CD4-positive, alpha-beta T cell (primary cell): ENCODE data around the gene ZNF219. TPM values are rescaled to one million over a fixed set of nuclear protein-coding genes. Genes with fewer than 3 reads are reported as not detected.

Source experiments
- ATAC-seq: fragments of 200-7000 bp; cut with Tn5 transposase; one replicate; pipeline ENCODE4 v1.10.0; 2022; ENCODE audit warnings: mild to moderate bottlenecking; ENCODE audit not compliant: poor library complexity
- CTCF ChIA-PET: fragments of 350-600 bp; sonication (Branson Sonifier 250); formaldehyde crosslinking; loops from one replicate; lab custom pipeline; 2021; ENCODE audit warnings: antibody characterized with exemption, inconsistent platforms; lab: Charles Lee
- POLR2A ChIA-PET: fragments of 350-600 bp; sonication (Branson Sonifier 250); formaldehyde crosslinking; loops from one replicate; lab custom pipeline; 2021; ENCODE audit warnings: antibody characterized with exemption, inconsistent platforms; lab: Charles Lee
- DNase-seq, 14 experiments: peaks; one replicate each; pipeline ENCODE4 v3.0.0-alpha.2; 2013 to 2020; ENCODE audit warnings: mixed read lengths in 2 of 14
- H3K27ac ChIP-seq, 2 donors: one replicate each; pipeline versions ENCODE4 v1.5.1 to v1.7.0; 2013; ENCODE audit warnings: low read length in 2 of 2, low read depth in 1 of 2, mild to moderate bottlenecking in 1 of 2
- H3K27me3 ChIP-seq, 2 experiments: 1 replicate in 1 of 2; 2 replicates in 1 of 2; pipeline versions ENCODE4 v1.6.1 to v1.7.0; 2013; ENCODE audit warnings: low read length in 2 of 2, control low read depth in 1 of 2, mild to moderate bottlenecking in 1 of 2, moderate library complexity in 1 of 2; ENCODE audit not compliant: insufficient read depth in 2 of 2, control insufficient read depth in 1 of 2
- H3K36me3 ChIP-seq: one replicate; pipeline ENCODE4 v1.6.1; 2013; ENCODE audit warnings: low read length, control low read depth; ENCODE audit not compliant: insufficient read depth
- H3K4me1 ChIP-seq: one replicate; pipeline ENCODE4 v1.6.1; 2013; ENCODE audit warnings: low read length, control low read depth; ENCODE audit not compliant: insufficient read depth
- H3K4me3 ChIP-seq: one replicate; pipeline ENCODE4 v1.5.1; 2013; ENCODE audit warnings: mild to moderate bottlenecking, low read length, moderate library complexity
- H3K9me3 ChIP-seq, 2 experiments: 1 replicate in 1 of 2; 2 replicates in 1 of 2; pipeline versions ENCODE4 v1.6.1 to v1.7.0; 2013; ENCODE audit warnings: low read length in 2 of 2, mild to moderate bottlenecking in 2 of 2, control low read depth in 1 of 2, moderate library complexity in 1 of 2; ENCODE audit not compliant: control insufficient read depth in 1 of 2, insufficient read depth in 1 of 2
- H3K27ac Mint-ChIP-seq: one replicate; pipeline ENCODE4 v1.8.0; 2020; ENCODE audit warnings: mixed read lengths
- H3K27me3 Mint-ChIP-seq: one replicate; pipeline ENCODE4 v1.8.0; 2021; ENCODE audit warnings: mixed read lengths
- H3K36me3 Mint-ChIP-seq: one replicate; pipeline ENCODE4 v1.8.0; 2021; ENCODE audit warnings: low read depth, mixed read lengths
- H3K4me1 Mint-ChIP-seq: one replicate; pipeline ENCODE4 v1.8.0; 2021; ENCODE audit warnings: low read depth, mixed read lengths
- H3K4me3 Mint-ChIP-seq: one replicate; pipeline ENCODE4 v1.8.0; 2020; ENCODE audit warnings: mild to moderate bottlenecking, mixed read lengths
- H3K9me3 Mint-ChIP-seq: one replicate; pipeline ENCODE4 v1.8.0; 2020; ENCODE audit warnings: mixed read lengths
- CTCF ChIP-seq: fragments of 200-600 bp; IDR thresholded peaks from one replicate; pipeline ENCODE4 v1.8.0; 2022; ENCODE audit warnings: antibody characterized with exemption, mild to moderate bottlenecking
- intact Hi-C, 2 experiments: fragments of 100-400 bp; cut with DNase I in 1 of 2; cut with micrococcal nuclease in 1 of 2; formaldehyde crosslinking; loops; one replicate each; pipeline versions ENCODE4 v1.15.1 to v1.9.0; 2023 to 2025; cut with DNase I, micrococcal nuclease
- total RNA-seq, 174 experiments: library from RNA in 2 of 174; stranded (reverse) in 2 of 174; gene quantifications; one replicate each; pipeline ENCODE4 v1.2.3 and lab custom pipeline; 2021 to 2026

ZNF219 gene
- total RNA-seq, 2 experiments from 2014 or later, result 15.2 to 15.5 TPM

- no peak overlapping the region for H3K4me3 ChIP-seq
- ChIA-PET POLR2A (no interaction called here), CTCF (interaction anchor here (1.5 kb wide), 1 partner anchor 99 kb away, joined by 3 read pairs; no protein-coding TSS in a partner anchor)
- H3K27me3 ChIP-seq, result no peaks in the 10 kb centered on the region
- Mint-ChIP-seq H3K9me3 (no peaks in the 10 kb centered on the region), H3K4me1 (no peaks in the 10 kb centered on the region), H3K27me3 (peaks cover 6% of the 10 kb centered on the region), H3K4me3 (no peak overlapping the region), H3K36me3 (no peaks in the 10 kb centered on the region), H3K27ac (no peak overlapping the region)
- DNase-seq (no peak), ATAC-seq (no peak)
- intact Hi-C loops, result no loop called here
- no peak overlapping the region for H3K27ac ChIP-seq
- no peaks in the 10 kb centered on the region for H3K36me3 ChIP-seq
- H3K9me3 ChIP-seq, result no peaks in the 10 kb centered on the region
- TF ChIP-seq CTCF, result no peak
- no peaks in the 10 kb centered on the region for H3K4me1 ChIP-seq
Observed at GRCh38 chr14:21113369-21113768, 14.9 kb upstream of the ZNF219 start.

- no peak overlapping the region for H3K27ac Mint-ChIP-seq
- Histone ChIP-seq H3K4me3 (no peak overlapping the region), H3K4me1 (no peaks in the 10 kb centered on the region), H3K27me3 (no peaks in the 10 kb centered on the region), H3K36me3 (no peaks in the 10 kb centered on the region), H3K9me3 (no peaks in the 10 kb centered on the region), H3K27ac (no peak overlapping the region)
- ATAC-seq, result no peak
- no peaks in the 10 kb centered on the region for H3K4me1 Mint-ChIP-seq
- no peaks in the 10 kb centered on the region for H3K36me3 Mint-ChIP-seq
- H3K27me3 Mint-ChIP-seq, result no peaks in the 10 kb centered on the region
- TF ChIP-seq CTCF, result no peak
- ChIA-PET POLR2A (no interaction called here), CTCF (interaction anchor here (0.7 to 1.5 kb wide), 2 partner anchors 8 to 98 kb away, joined by 3 read pairs; no protein-coding TSS in a partner anchor)
- H3K9me3 Mint-ChIP-seq, result no peaks in the 10 kb centered on the region
- no peak overlapping the region for H3K4me3 Mint-ChIP-seq
- intact Hi-C loops, result no loop called here
- DNase-seq, result no peak
Observed at GRCh38 chr14:21112255-21112654, 13.8 kb upstream of the ZNF219 start.

GRCh38 chr14:21109377-21110138 lies 11.1 kb upstream of the ZNF219 start:
- intact Hi-C loops, result loop anchor here (10.0 kb wide), 2 partner anchors 255 to 415 kb away; no protein-coding TSS in a partner anchor
- no peak overlapping the region for H3K27ac ChIP-seq
- DNase-seq, result peak in 1 of 14 experiments; percentile 15
- TF ChIP-seq CTCF, result no peak
- no peak overlapping the region for H3K27ac Mint-ChIP-seq
- no peaks in the 10 kb centered on the region for H3K9me3 Mint-ChIP-seq
- no peaks in the 10 kb centered on the region for H3K36me3 ChIP-seq
- H3K9me3 ChIP-seq, result no peaks in the 10 kb centered on the region
- H3K27me3 ChIP-seq, result no peaks in the 10 kb centered on the region
- CTCF ChIA-PET, result interaction anchor here (1.0 to 6.8 kb wide), 3 partner anchors 15 to 22 kb away, joined by 3 to 116 read pairs (median 6); no protein-coding TSS in a partner anchor
- no peak for ATAC-seq
- no peaks in the 10 kb centered on the region for H3K36me3 Mint-ChIP-seq
- H3K27me3 Mint-ChIP-seq, result no peaks in the 10 kb centered on the region
- H3K4me1 Mint-ChIP-seq, result peaks cover 14% of the 10 kb centered on the region
- POLR2A ChIA-PET, result no interaction called here
- peaks cover 6% of the 10 kb centered on the region for H3K4me1 ChIP-seq
- no peak overlapping the region for H3K4me3 Mint-ChIP-seq
- no peak overlapping the region for H3K4me3 ChIP-seq
